Osteocyte (in vitro differentiated cells): ENCODE data around the gene PRR14. TPM values are rescaled to one million over a fixed set of nuclear protein-coding genes. Genes with fewer than 3 reads are reported as not detected.
A peak's percentile ranks its signal among the peaks of the same experiment; 100 is the strongest.
"Not testable (repeated sequence)": the region's sequence is repeated elsewhere in the genome, so short reads cannot be mapped to it uniquely, and the experiment has no call there.

Experiments
- DNase-seq: peaks from one replicate; pipeline ENCODE4 v3.0.0; 2021; ENCODE audit warnings: mixed read lengths; ENCODE audit not compliant: unreplicated experiment; ENCODE audit errors: extremely low spot score
- H3K27ac Mint-ChIP-seq: one replicate; pipeline ENCODE4 v1.8.0; 2021; ENCODE audit warnings: mild to moderate bottlenecking, mixed read lengths; ENCODE audit not compliant: unreplicated experiment
- H3K27me3 Mint-ChIP-seq: one replicate; pipeline ENCODE4 v1.8.0; 2021; ENCODE audit warnings: mixed read lengths; ENCODE audit not compliant: unreplicated experiment
- H3K36me3 Mint-ChIP-seq: one replicate; pipeline ENCODE4 v1.8.0; 2021; ENCODE audit warnings: mixed read lengths; ENCODE audit not compliant: unreplicated experiment
- H3K4me1 Mint-ChIP-seq: one replicate; pipeline ENCODE4 v1.8.0; 2021; ENCODE audit warnings: mixed read lengths; ENCODE audit not compliant: unreplicated experiment
- H3K4me3 Mint-ChIP-seq: one replicate; pipeline ENCODE4 v1.8.0; 2021; ENCODE audit warnings: mild to moderate bottlenecking, moderate library complexity, mixed read lengths; ENCODE audit not compliant: unreplicated experiment
- H3K9me3 Mint-ChIP-seq: one replicate; pipeline ENCODE4 v1.8.0; 2021; ENCODE audit warnings: mixed read lengths; ENCODE audit not compliant: unreplicated experiment
- total RNA-seq: library from RNA; stranded (reverse); gene quantifications from 2 replicates; pipeline ENCODE4 v1.2.1, GENCODE V29; 2021
- TF ChIP-seq, protein P1 (sequence below): fragments of 200-600 bp; sonication (generic); IDR thresholded peaks from 2 replicates; pipeline ENCODE4 v1.5.0; 2021; ENCODE audit warnings: antibody characterized with exemption, mild to moderate bottlenecking, moderate library complexity

Gene PRR14
- total RNA-seq, 1 donor from 2014 or later = 52.0 TPM

DNA sequence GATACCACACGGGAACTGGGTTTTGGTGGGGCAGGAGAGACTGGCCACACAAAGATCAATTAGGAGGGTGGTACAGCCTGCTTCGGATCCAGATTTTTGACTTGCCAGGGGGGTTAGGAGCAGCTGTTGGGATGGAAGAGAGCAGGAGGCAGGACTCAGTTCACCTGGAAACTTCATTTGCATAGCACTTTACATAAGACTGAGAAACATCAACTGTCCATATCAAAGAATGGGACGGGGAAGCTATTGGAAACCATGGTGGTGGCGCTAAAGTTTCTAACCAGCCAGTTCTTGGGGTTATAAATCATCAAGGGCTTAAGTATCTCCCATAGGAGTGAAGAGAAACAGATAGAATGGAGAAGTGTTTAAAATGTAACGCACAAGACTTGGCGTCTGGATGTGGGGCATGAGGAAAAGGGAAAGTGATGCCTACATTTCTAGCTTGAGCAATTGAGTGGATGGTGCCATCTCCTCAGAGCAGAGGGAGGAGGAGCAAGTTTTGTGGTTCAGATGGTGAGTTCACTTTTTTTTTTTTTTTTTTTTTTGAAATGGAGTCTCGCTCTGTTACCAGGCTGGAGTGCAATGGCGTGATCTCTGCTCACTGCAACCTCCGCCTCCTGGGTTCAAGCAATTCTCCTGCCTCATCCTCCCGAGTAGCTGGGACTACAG is 41.8 kb downstream of the PRR14 start:
- H3K36me3 Mint-ChIP-seq = no peaks in the 10 kb centered on the region
- TF ChIP-seq, protein P1, sequence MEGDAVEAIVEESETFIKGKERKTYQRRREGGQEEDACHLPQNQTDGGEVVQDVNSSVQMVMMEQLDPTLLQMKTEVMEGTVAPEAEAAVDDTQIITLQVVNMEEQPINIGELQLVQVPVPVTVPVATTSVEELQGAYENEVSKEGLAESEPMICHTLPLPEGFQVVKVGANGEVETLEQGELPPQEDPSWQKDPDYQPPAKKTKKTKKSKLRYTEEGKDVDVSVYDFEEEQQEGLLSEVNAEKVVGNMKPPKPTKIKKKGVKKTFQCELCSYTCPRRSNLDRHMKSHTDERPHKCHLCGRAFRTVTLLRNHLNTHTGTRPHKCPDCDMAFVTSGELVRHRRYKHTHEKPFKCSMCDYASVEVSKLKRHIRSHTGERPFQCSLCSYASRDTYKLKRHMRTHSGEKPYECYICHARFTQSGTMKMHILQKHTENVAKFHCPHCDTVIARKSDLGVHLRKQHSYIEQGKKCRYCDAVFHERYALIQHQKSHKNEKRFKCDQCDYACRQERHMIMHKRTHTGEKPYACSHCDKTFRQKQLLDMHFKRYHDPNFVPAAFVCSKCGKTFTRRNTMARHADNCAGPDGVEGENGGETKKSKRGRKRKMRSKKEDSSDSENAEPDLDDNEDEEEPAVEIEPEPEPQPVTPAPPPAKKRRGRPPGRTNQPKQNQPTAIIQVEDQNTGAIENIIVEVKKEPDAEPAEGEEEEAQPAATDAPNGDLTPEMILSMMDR = no peak
- DNase-seq = no peak
- no peaks in the 10 kb centered on the region for H3K9me3 Mint-ChIP-seq
- H3K27me3 Mint-ChIP-seq = no peaks in the 10 kb centered on the region
- no peak overlapping the region for H3K27ac Mint-ChIP-seq
- H3K4me3 Mint-ChIP-seq = no peak overlapping the region
- peaks cover 10% of the 10 kb centered on the region for H3K4me1 Mint-ChIP-seq

DNA sequence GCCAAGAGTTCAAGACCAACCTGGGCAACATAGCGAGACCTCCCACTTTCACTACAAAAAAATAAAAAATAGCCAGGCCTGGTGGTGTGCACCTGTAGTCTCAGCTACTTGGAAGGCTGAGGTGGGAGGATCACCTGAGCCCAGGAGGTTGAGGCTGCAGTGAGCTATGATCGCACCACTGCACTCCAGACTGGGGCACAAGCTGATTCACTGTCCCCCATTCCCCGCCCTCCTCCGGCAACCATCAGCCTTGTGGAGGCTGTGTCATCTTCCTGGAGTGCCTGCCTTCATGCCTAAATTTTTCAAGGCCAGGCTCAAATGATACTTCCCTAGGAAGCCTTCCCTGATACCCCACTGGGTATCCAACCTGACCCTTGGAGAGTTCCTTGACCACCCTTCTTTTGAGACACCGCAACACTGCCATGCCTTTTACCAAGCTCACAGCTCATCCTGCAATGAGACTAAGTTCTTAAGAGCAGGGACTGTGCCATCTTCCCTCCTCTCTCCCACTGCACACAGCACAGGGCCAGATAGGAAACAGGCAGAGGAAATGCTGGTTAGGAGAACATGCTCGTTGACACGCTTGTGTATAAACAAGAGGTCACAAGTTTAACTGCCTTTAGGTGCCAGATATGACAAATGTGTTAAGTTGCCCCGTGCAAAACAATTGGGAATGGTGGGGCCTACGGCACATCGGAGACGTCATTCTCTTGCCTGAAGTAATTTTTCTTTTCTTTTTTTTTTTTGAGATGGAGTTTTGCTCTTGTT is 44.4 kb downstream of the PRR14 start:
- Mint-ChIP-seq H3K27me3 (no peaks in the 10 kb centered on the region), H3K36me3 (no peaks in the 10 kb centered on the region), H3K9me3 (no peaks in the 10 kb centered on the region), H3K4me1 (peaks cover 22% of the 10 kb centered on the region), H3K27ac (no peak overlapping the region), H3K4me3 (no peak overlapping the region)
- no peak for DNase-seq
- TF ChIP-seq, protein P1 = no peak

DNA sequence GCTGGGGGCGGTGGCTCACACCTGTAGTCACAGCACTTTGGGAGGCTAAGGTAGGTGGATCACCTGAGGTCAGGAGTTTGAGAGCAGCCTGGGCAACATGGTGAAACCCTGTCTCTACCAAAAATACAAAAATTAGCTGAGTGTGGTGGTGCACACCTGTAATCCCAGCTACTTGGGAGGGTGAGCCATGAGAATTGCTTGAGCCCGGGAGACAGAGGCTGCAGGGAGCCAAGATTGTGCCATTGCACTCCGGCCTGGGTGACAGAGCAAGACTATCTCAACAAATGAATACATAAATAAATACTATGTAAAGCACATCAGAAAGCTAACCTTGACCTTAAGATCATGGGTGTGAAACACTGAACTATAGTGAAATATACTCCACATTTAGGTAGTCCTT is 45.9 kb downstream of the PRR14 start:
- H3K4me3 Mint-ChIP-seq, H3K27ac Mint-ChIP-seq, H3K9me3 Mint-ChIP-seq, DNase-seq, H3K36me3 Mint-ChIP-seq, H3K27me3 Mint-ChIP-seq: not testable (repeated sequence)
- H3K4me1 Mint-ChIP-seq = peaks cover 27% of the 10 kb centered on the region

DNA sequence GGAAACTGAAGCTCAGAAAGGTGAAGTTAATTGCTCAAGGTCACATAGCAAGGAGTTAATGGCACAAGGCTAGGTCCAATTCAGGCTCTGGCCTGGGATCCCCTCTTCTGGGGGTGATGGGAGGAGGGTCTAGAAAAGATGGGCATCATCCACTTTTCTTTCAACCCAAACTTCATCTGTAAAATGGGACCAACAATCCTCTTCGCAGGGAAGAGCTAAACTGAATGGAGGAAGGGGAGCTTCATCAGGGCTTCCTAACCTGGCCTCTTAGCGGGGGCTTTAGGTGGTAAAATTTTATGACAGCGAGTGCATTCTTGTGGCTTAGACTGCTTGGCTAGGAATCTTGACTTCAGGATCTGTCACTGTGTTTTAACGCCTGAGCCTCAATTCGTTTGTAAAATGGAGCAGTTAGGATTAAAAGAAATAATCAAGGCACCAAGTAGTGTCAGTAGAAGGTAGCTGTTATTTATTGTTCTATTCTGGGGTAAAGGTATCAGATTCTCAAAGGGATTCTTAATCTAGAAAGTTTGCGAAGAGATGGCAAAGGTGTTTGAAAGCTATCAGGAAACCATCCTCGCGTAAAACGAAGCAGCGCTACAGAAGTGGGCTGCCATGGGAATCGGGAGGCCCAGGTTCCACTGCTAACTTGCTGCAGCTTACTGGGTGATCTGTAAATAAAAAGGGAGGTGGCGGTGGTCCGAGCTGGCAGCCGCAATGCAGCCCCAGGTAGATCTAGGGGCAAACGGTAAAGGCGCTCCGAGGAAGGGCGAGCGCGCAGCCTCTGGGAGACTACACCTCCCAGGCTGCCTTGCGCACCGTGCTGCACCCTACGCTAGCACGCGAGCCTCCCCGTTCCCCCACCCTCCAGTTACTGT is 46.7 kb downstream of the PRR14 start:
- TF ChIP-seq, protein P1 = no peak
- Mint-ChIP-seq H3K4me1 (peaks cover 27% of the 10 kb centered on the region), H3K4me3 (peak overlapping the region; percentile 99), H3K9me3 (no peaks in the 10 kb centered on the region), H3K36me3 (peaks cover 8% of the 10 kb centered on the region), H3K27me3 (no peaks in the 10 kb centered on the region), H3K27ac (peak overlapping the region; percentile 100)
- DNase-seq = no peak

DNA sequence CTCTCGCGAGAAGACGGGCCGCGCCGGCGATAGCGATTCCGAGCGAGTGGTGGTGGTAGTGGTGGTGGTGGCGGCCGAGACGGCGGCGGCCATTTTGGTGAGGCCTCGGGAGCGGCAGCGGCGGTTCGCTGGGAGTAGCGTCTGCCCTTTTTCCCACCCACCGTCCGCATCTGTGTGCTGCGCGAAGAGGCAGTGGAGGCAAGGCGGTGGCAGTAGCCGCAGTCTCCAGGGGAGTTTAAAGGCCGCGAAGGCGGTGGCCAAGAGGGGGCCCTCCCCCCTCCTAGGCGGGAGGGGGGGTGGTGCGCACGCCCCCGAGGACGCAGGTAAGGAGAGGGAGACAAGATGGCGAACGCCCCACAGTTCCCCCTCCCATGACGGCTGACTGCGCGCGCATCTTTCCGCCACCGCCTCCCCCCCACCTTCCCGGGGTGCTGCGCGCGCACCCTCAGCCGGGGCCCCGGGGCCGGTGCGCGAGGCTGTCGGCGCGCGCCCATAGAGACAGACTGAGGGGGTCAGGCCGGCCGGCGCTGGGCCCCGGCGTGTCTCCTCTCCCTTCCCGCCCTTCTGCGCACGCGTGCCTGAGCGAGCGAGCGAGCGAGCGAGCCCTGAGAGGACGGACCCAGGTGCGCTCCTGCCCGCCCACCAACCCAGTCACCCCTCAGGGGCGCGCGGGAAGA is 47.5 kb downstream of the PRR14 start:
- peaks cover 10% of the 10 kb centered on the region for H3K36me3 Mint-ChIP-seq
- TF ChIP-seq, protein P1 = no peak
- no peaks in the 10 kb centered on the region for H3K27me3 Mint-ChIP-seq
- peaks cover 27% of the 10 kb centered on the region for H3K4me1 Mint-ChIP-seq
- H3K4me3 Mint-ChIP-seq = peak overlapping the region; percentile 99
- H3K27ac Mint-ChIP-seq = peak overlapping the region; percentile 100
- DNase-seq = peak; percentile 100
- no peaks in the 10 kb centered on the region for H3K9me3 Mint-ChIP-seq
